Neutrophil (primary cell): Measurements from ENCODE around the gene PLEKHG4B.
"Not testable (repeated sequence)": the region's sequence is repeated elsewhere in the genome, so short reads cannot be mapped to it uniquely, and the experiment has no call there.

Experiments
- H3K27ac ChIP-seq: fragments of 200-600 bp; sonication (generic); 2 replicates; pipeline ENCODE4 v1.5.1; 2016; ENCODE audit warnings: mild to moderate bottlenecking, moderate library complexity
- H3K27me3 ChIP-seq: fragments of 200-600 bp; sonication (generic); 2 replicates; pipeline ENCODE4 v1.6.0; 2016; ENCODE audit warnings: mild to moderate bottlenecking
- H3K36me3 ChIP-seq: fragments of 200-600 bp; sonication (generic); 2 replicates; pipeline ENCODE4 v1.5.1; 2017
- H3K4me1 ChIP-seq, 2 experiments: fragments of 200-600 bp in 1 of 2; sonication (generic) in 1 of 2; 1 replicate in 1 of 2; 2 replicates in 1 of 2; pipeline versions ENCODE4 v1.5.1 to v1.6.1; 2013 to 2016; ENCODE audit warnings: low read depth in 1 of 2, low read length in 1 of 2, mild to moderate bottlenecking in 1 of 2, moderate library complexity in 1 of 2; ENCODE audit not compliant: control insufficient read depth in 1 of 2, insufficient read depth in 1 of 2
- H3K4me3 ChIP-seq, 2 experiments: fragments of 200-600 bp in 1 of 2; sonication (generic) in 1 of 2; 1 replicate in 1 of 2; 2 replicates in 1 of 2; pipeline ENCODE4 v1.5.1; 2013 to 2016; ENCODE audit warnings: low read depth in 1 of 2, low read length in 1 of 2, mild to moderate bottlenecking in 1 of 2, moderate library complexity in 1 of 2
- H3K9me3 ChIP-seq: fragments of 200-600 bp; sonication (generic); 2 replicates; pipeline ENCODE4 v1.5.1; 2016
- TF ChIP-seq, protein P1 (sequence below): fragments of 200-600 bp; sonication (generic); IDR thresholded peaks from 2 replicates; pipeline ENCODE4 v1.5.1; 2016; ENCODE audit warnings: antibody characterized with exemption

Gene PLEKHG4B

DNA sequence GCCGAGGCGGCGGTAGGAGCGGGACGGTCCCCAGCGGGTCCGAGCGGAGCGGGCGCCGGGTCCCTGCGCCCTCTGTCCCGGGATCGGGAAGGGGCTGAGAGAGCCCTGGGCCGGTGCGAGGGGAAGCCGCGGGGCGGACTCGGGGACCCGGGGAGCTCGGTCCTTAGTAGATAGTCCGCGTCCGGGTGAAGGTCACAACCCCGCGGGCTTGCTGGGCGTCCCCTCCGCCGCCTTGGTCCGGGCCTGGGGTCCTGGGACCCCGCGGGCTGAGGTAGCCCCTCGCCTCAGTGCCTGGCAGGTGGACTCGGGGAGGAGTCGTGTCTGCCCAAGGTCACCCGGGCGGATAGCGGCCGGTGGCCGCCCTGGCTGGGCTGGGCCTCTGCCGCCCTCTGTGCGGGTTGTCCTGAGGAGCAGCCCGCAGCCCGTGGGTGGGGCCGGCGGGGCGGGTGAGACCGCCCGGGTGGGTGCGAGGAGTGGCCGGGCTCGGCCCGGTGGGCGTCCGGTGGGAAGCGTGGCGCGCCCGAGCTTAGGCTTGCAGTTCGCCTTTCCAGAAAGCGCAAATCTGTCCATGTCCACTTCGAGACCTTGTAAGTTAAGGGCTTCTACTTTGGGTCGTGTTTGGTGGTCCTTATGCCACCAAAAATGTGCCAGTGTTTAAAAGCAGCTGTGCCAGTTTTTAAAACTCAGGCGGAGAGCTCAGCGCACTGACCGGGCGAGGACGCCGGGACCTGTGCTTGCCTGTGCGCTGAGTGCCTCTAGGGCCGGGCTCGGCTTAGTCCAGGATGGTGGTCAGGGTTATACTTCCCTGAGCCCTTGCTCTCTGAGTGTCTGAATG is 126.7 kb downstream of the PLEKHG4B start:
- H3K4me1 ChIP-seq: peaks cover 26 to 28% of the 10 kb centered on the region in 2 experiments
- peaks cover 15% of the 10 kb centered on the region for H3K27me3 ChIP-seq

DNA sequence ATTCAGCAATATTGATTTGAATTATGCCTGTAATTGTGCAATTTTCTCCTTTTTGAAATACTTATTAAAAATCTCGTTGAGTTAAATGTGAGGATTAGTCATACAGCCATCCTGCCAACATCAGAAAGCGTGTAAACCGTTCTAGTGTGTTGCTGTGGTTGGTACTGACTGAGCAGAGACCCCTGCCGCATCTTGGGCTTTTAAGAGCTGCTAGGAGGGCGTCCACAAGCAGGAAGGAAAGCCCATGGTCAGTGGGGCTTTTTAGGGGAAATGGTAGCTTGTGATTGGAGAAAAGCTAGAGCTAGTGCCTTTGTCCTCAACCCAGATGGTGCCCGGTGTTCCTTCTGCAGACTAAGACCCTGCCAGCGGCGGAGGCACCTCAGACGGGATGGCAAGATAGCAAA is 127.5 kb downstream of the PLEKHG4B start:
- Histone ChIP-seq H3K36me3 (peaks cover 6% of the 10 kb centered on the region), H3K4me1 (peaks cover 26 to 28% of the 10 kb centered on the region in 2 experiments), H3K9me3 (no peaks in the 10 kb centered on the region), H3K27me3 (peaks cover 15% of the 10 kb centered on the region), H3K27ac (no peak overlapping the region), H3K4me3 (peak overlapping the region; percentile 72 to 86)
- TF ChIP-seq, protein P1, sequence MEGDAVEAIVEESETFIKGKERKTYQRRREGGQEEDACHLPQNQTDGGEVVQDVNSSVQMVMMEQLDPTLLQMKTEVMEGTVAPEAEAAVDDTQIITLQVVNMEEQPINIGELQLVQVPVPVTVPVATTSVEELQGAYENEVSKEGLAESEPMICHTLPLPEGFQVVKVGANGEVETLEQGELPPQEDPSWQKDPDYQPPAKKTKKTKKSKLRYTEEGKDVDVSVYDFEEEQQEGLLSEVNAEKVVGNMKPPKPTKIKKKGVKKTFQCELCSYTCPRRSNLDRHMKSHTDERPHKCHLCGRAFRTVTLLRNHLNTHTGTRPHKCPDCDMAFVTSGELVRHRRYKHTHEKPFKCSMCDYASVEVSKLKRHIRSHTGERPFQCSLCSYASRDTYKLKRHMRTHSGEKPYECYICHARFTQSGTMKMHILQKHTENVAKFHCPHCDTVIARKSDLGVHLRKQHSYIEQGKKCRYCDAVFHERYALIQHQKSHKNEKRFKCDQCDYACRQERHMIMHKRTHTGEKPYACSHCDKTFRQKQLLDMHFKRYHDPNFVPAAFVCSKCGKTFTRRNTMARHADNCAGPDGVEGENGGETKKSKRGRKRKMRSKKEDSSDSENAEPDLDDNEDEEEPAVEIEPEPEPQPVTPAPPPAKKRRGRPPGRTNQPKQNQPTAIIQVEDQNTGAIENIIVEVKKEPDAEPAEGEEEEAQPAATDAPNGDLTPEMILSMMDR: no peak

More for the DNA sequence above, 126.7 kb downstream of the PLEKHG4B start:
- TF ChIP-seq, protein P1: no peak
- Histone ChIP-seq H3K9me3 (no peaks in the 10 kb centered on the region), H3K27ac (peak overlapping the region; percentile 63), H3K36me3 (no peaks in the 10 kb centered on the region), H3K4me3 (peak overlapping the region; percentile 72 to 86)

DNA sequence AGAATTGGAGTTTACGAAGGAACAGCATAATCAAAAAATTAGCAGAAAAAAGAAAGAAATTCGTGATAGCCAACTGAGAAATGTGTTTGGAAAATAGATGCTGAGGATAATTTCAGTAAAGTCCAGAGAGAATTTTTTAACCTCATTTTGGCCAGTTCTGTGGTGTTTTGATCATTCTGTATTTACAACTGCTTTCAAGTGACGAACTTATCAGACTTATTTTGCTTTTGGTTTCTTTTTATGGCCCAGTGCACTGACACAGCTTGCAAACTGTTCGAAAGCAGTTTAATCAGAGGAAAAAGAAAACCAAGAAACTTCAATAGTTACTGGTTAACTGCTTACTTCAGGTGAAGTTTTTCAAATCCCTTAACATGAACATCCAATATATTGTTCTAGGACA is 128.0 kb downstream of the PLEKHG4B start:
- Histone ChIP-seq H3K27me3 (peaks cover 15% of the 10 kb centered on the region), H3K27ac (no peak overlapping the region), H3K36me3 (peaks cover 12% of the 10 kb centered on the region), H3K4me3 (peak overlapping the region in 1 of 2 experiments; percentile 86), H3K4me1 (peaks cover 26 to 28% of the 10 kb centered on the region in 2 experiments), H3K9me3 (no peaks in the 10 kb centered on the region)
- TF ChIP-seq, protein P1: no peak

DNA sequence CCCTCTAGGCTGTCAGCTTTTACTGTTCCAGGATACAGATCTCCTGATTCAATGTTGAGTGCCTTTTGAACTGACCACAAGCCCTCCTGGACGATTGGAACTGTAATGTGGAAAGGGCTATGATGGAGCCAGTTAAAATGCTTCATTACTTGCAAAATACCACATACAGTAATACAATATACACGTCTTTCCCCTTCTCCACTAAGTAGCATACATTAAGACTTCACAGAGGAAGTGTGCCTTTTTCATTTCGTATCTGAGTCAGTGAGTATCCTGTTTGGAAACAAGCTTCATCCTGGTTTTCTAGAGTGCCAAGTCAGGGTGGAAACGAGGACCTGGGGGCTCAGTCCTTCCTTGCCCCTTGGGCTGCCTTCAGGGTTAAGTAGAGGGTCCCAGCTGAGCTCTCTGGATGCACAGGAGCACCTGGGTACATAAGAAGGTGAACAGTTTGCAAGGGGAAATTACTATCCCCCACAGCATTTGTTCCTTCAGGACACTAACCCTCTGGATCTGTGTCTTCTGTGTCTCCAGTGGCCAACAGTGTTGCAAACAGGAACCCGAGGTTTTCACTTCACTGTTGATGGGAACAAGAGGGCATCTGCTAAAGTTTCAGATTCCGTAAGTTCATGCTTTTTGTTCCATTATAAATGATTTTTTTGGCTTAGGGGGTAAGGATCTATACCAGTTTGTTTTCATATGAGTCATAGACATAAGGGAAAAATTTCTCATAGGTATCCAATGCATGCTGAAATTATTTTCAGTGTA is 131.2 kb downstream of the PLEKHG4B start:
- peaks cover 23 to 26% of the 10 kb centered on the region in 2 experiments for H3K4me1 ChIP-seq
- H3K27ac ChIP-seq: not testable (repeated sequence)

DNA sequence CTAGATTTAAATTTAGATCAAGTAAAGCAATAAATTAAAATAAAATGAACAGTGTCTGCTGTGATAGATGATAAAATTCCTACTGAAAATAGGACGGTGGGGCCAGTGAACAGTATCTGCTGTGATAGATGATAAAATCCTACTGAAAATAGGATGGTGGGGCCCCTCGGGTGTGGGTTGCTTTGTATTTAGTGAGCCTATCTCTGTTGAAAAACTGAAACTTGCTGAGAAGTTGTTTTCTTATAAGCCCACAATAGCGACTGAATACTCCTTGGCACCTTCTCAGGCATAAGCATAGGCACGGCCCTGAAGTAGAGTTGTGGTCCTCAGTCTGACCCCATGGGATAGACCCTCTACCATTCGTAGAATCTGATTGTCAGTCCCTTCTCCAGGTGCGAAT is 131.8 kb downstream of the PLEKHG4B start:
- no peaks in the 10 kb centered on the region for H3K9me3 ChIP-seq
- peaks cover 12% of the 10 kb centered on the region for H3K27me3 ChIP-seq
- no peak overlapping the region for H3K4me3 ChIP-seq
- H3K27ac ChIP-seq: no peak overlapping the region
- TF ChIP-seq, protein P1: no peak
- peaks cover 50% of the 10 kb centered on the region for H3K36me3 ChIP-seq
- peaks cover 22 to 26% of the 10 kb centered on the region in 2 experiments for H3K4me1 ChIP-seq

More for the DNA sequence above, 131.2 kb downstream of the PLEKHG4B start:
- peaks cover 15% of the 10 kb centered on the region for H3K27me3 ChIP-seq
- H3K4me3 ChIP-seq, H3K9me3 ChIP-seq: not testable (repeated sequence)
- H3K36me3 ChIP-seq: peaks cover 43% of the 10 kb centered on the region
